ENCODE results near the gene FNDC1.

DNA sequence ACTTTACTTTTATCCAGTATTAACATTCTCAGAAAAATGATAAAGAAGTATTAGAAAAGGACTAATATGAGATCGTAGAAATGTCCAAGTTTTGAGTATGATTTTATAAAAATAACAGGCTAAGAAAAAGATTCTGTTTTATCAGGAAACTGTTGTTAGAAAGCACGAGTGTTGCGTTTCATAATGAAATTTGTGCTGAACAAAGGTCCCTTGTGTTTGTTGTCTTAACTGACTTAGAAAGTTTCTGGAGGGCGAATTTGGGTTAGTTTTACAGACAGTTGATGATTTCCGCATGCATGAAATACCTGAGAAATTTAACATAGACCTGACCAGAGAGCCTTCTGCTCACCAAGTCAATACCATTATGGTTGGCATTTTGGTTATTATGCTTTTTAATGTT is 136.0 kb downstream of the FNDC1 start:
- TF ChIP-seq, protein P1, sequence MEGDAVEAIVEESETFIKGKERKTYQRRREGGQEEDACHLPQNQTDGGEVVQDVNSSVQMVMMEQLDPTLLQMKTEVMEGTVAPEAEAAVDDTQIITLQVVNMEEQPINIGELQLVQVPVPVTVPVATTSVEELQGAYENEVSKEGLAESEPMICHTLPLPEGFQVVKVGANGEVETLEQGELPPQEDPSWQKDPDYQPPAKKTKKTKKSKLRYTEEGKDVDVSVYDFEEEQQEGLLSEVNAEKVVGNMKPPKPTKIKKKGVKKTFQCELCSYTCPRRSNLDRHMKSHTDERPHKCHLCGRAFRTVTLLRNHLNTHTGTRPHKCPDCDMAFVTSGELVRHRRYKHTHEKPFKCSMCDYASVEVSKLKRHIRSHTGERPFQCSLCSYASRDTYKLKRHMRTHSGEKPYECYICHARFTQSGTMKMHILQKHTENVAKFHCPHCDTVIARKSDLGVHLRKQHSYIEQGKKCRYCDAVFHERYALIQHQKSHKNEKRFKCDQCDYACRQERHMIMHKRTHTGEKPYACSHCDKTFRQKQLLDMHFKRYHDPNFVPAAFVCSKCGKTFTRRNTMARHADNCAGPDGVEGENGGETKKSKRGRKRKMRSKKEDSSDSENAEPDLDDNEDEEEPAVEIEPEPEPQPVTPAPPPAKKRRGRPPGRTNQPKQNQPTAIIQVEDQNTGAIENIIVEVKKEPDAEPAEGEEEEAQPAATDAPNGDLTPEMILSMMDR (IDR thresholded peaks at IDR 0.05; ENCODE audit: low read depth, low read length) = no peak
- no peak for TF ChIP-seq EZH2phosphoT487 (IDR thresholded peaks at IDR 0.05; ENCODE audit: low read depth)

All from OCI-LY3 (cell line).